C4-2B (cell line): ENCODE results near the gene PAX6.

Experiments used
- H3K27ac ChIP-seq: fragments of 450-650 bp; 2 replicates; pipeline ENCODE4 v1.5.1; 2017
- CTCF ChIP-seq: fragments of 450-650 bp; conservative IDR thresholded peaks from 2 replicates; pipeline ENCODE4 v1.5.1; 2017; ENCODE audit warnings: mild to moderate bottlenecking
- ZFX ChIP-seq: fragments of 450-650 bp; IDR thresholded peaks from 2 replicates; pipeline ENCODE4 v1.6.1; 2017

Gene PAX6

GRCh38 chr11:31805629-31806185 lies 5.4 kb downstream of the PAX6 start:
- no peak for TF ChIP-seq ZFX
- no peak for TF ChIP-seq CTCF
- no peak overlapping the region for H3K27ac ChIP-seq

- TF ChIP-seq ZFX, result no peak
- no peak overlapping the region for H3K27ac ChIP-seq
Observed at GRCh38 chr11:31805037-31805628, 6.0 kb downstream of the PAX6 start.

GRCh38 chr11:31804312-31805036 lies 6.6 kb downstream of the PAX6 start:
- no peak overlapping the region for H3K27ac ChIP-seq
- no peak for TF ChIP-seq ZFX
- TF ChIP-seq CTCF, result no peak

GRCh38 chr11:31803813-31804311 lies 7.3 kb downstream of the PAX6 start:
- no peak overlapping the region for H3K27ac ChIP-seq

GRCh38 chr11:31802990-31803812 lies 7.9 kb downstream of the PAX6 start:
- no peak overlapping the region for H3K27ac ChIP-seq
- TF ChIP-seq ZFX (no peak), CTCF (no peak)

More at GRCh38 chr11:31803813-31804311, 7.3 kb downstream of the PAX6 start:
- TF ChIP-seq CTCF, result no peak
- no peak for TF ChIP-seq ZFX

GRCh38 chr11:31802609-31802989 lies 8.5 kb downstream of the PAX6 start:
- TF ChIP-seq ZFX (no peak), CTCF (no peak)
- no peak overlapping the region for H3K27ac ChIP-seq

- no peak for TF ChIP-seq ZFX
- TF ChIP-seq CTCF, result no peak
- H3K27ac ChIP-seq, result no peak overlapping the region
Observed at GRCh38 chr11:31802000-31802551, 9.0 kb downstream of the PAX6 start.
